ENCODE measurements around the gene USH2A. TPM values are rescaled to one million over a fixed set of nuclear protein-coding genes. Genes with fewer than 3 reads are reported as not detected.
A peak's percentile ranks its signal among the peaks of the same experiment; 100 is the strongest.

The USH2A gene
- total and polyA plus RNA-seq, 2 experiments from 2014 or later = 0.24 TPM; not detected in 1

DNA sequence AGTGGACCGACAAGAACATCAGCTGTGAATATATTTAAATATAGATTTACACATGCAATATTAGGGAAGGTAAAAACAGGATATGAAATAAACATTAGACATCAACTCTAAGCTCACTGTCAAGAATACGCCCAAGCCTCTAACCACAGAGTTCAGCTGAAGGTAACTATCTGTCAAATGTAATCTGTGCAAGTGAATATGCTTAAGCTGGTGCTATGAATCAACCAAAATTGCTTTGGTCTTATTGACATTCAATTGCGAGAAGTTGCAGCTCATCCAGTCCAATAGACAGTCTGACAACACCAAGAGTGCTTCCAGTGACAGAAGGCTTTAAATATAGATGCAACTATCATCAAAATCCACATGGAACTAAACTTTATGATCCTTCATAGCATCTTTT is 32.3 kb downstream of the USH2A start:
- Histone ChIP-seq H3K36me3 (no peaks in the 10 kb centered on the region), H3K27ac (no peak overlapping the region), H3K27me3 (no peaks in the 10 kb centered on the region), H3K4me3 (no peak overlapping the region), H3K4me1 (ENCODE audit: low read depth) (peaks cover 8% of the 10 kb centered on the region), H3K9me3 (ENCODE audit: low read depth) (no peaks in the 10 kb centered on the region)
- DNase-seq (ENCODE audit: low read depth in 1 of 2, low spot score in 1 of 2) = no peak
- TF ChIP-seq, protein P1, sequence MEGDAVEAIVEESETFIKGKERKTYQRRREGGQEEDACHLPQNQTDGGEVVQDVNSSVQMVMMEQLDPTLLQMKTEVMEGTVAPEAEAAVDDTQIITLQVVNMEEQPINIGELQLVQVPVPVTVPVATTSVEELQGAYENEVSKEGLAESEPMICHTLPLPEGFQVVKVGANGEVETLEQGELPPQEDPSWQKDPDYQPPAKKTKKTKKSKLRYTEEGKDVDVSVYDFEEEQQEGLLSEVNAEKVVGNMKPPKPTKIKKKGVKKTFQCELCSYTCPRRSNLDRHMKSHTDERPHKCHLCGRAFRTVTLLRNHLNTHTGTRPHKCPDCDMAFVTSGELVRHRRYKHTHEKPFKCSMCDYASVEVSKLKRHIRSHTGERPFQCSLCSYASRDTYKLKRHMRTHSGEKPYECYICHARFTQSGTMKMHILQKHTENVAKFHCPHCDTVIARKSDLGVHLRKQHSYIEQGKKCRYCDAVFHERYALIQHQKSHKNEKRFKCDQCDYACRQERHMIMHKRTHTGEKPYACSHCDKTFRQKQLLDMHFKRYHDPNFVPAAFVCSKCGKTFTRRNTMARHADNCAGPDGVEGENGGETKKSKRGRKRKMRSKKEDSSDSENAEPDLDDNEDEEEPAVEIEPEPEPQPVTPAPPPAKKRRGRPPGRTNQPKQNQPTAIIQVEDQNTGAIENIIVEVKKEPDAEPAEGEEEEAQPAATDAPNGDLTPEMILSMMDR (IDR thresholded peaks at IDR 0.05; ENCODE audit: low read depth, low read length) = no peak

DNA sequence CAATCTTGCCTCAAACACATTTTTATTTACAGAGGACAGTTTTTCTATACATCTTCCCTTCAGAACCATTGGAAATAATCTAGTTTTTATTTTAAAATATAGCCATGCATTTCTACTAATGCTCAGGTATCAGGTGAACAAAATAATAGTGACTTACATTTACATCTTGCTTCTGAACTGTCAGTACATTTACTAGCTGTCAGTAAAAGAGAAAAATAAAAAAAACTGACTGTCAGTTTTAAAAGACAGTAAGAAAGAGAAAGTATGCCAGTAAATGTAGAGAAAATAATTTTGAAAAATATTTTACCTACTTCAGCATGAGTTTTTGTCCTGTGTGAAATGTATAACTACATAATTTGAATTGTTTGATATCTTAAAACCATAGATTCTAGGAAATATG is 33.5 kb downstream of the USH2A start:
- Histone ChIP-seq H3K4me3 (no peak overlapping the region), H3K9me3 (ENCODE audit: low read depth) (no peaks in the 10 kb centered on the region), H3K27ac (no peak overlapping the region), H3K27me3 (no peaks in the 10 kb centered on the region), H3K4me1 (ENCODE audit: low read depth) (peaks cover 8% of the 10 kb centered on the region), H3K36me3 (no peaks in the 10 kb centered on the region)
- DNase-seq (ENCODE audit: low read depth in 1 of 2, low spot score in 1 of 2) = no peak
- TF ChIP-seq, protein P1 (IDR thresholded peaks at IDR 0.05; ENCODE audit: low read depth, low read length) = no peak

DNA sequence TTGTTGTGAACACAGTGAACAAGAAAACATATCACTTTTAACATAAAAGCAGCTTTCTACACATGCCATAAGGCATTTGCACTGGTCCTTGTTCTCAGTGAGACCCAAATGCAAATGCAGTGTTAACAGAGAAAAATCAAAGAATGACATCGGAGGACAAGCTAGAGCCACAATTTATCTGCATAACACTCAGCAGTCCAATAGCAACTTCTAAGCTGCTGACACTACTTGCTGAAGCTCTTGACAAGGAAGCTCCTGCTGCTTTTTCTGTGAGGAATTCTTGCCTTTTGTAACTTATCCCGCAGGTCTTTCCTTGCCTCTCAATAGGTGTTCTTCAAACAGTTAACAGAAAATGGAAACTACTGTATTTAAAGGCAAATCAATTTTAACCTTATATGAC is 34.7 kb downstream of the USH2A start:
- peaks cover 8% of the 10 kb centered on the region for H3K4me1 ChIP-seq (ENCODE audit: low read depth)
- no peaks in the 10 kb centered on the region for H3K9me3 ChIP-seq (ENCODE audit: low read depth)
- H3K4me3 ChIP-seq = no peak overlapping the region
- H3K27ac ChIP-seq = no peak overlapping the region
- TF ChIP-seq, protein P1 (IDR thresholded peaks at IDR 0.05; ENCODE audit: low read depth, low read length) = no peak
- peak in 1 of 2 donors; percentile 10 for DNase-seq (ENCODE audit: low read depth in 1 of 2, low spot score in 1 of 2)
- no peaks in the 10 kb centered on the region for H3K27me3 ChIP-seq
- no peaks in the 10 kb centered on the region for H3K36me3 ChIP-seq

DNA sequence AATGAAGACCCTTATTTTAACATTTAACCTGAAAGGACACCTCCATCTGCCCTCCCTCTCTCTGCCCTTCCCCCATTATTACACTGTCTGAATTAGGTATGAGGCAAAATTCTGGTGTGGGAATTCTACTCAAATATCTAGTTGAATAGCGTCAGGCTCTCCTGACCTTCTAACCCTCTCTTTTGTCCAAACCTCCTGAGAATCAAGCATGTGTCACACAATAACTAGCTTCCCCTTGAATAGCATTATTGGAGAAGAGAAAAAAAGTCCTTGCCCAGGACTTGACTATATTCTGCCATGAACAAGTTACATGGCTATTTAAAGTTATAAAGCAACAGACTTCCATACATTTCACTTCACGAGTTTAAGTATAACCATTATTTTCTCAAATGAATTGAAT is 35.5 kb downstream of the USH2A start:
- no peak for DNase-seq (ENCODE audit: low read depth in 1 of 2, low spot score in 1 of 2)
- peaks cover 8% of the 10 kb centered on the region for H3K4me1 ChIP-seq (ENCODE audit: low read depth)
- no peaks in the 10 kb centered on the region for H3K9me3 ChIP-seq (ENCODE audit: low read depth)
- H3K27ac ChIP-seq = no peak overlapping the region
- no peaks in the 10 kb centered on the region for H3K36me3 ChIP-seq
- no peaks in the 10 kb centered on the region for H3K27me3 ChIP-seq
- H3K4me3 ChIP-seq = no peak overlapping the region
- TF ChIP-seq, protein P1 (IDR thresholded peaks at IDR 0.05; ENCODE audit: low read depth, low read length) = no peak

DNA sequence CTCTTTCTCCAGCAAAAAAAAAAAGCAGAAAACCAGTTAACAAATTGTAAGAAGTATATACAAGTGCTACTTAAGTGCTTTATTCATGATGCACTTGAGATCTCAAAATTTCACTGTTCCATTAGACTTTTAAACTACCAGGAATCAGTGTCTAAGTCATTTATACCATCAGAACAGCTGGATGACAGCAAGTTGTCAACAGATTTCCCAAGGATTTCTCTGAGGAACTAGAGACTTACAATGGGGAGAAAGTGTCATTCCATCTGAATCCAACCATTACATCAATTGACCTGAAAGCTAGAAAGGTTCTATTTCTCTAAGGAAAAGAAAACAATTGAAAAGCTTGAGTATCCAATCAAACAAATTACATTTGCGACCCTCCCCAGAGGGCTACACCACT is 43.8 kb downstream of the USH2A start:
- TF ChIP-seq, protein P1 (IDR thresholded peaks at IDR 0.05; ENCODE audit: low read depth, low read length) = no peak
- no peaks in the 10 kb centered on the region for H3K9me3 ChIP-seq (ENCODE audit: low read depth)
- no peaks in the 10 kb centered on the region for H3K4me1 ChIP-seq (ENCODE audit: low read depth)
- H3K4me3 ChIP-seq = no peak overlapping the region
- DNase-seq (ENCODE audit: low read depth in 1 of 2, low spot score in 1 of 2) = no peak
- no peaks in the 10 kb centered on the region for H3K36me3 ChIP-seq
- H3K27me3 ChIP-seq = no peaks in the 10 kb centered on the region
- H3K27ac ChIP-seq = no peak overlapping the region

DNA sequence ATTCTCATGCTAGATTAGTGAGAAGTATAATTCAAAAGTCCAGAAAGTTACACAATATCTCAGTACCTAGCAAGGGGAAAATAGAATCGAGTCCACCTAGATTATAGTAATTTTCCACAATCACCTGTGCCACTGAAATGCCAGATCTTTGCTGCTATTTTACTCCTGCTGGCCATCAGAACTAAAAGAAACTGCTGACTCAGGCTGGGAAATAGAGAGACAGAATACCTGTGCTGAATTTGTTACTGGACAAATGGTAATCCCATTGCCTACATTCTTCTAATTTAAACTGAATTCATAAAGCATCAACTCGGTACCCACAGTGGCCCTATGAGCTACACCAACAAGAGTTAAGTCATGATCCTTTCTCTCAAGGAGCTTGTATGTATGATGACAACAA is 55.0 kb downstream of the USH2A start:
- TF ChIP-seq, protein P1 (IDR thresholded peaks at IDR 0.05; ENCODE audit: low read depth, low read length) = no peak
- no peaks in the 10 kb centered on the region for H3K4me1 ChIP-seq (ENCODE audit: low read depth)
- H3K36me3 ChIP-seq = no peaks in the 10 kb centered on the region
- no peak overlapping the region for H3K27ac ChIP-seq
- H3K4me3 ChIP-seq = no peak overlapping the region
- H3K9me3 ChIP-seq (ENCODE audit: low read depth) = no peaks in the 10 kb centered on the region
- no peaks in the 10 kb centered on the region for H3K27me3 ChIP-seq
- DNase-seq (ENCODE audit: low read depth in 1 of 2, low spot score in 1 of 2) = no peak
